Endothelial cell of umbilical vein (primary cell): ENCODE results near the gene SNRPA.

Experiments used
- CTCF ChIP-seq, 2 donors: IDR thresholded peaks; 1 replicate in 1 of 2; 2 replicates in 1 of 2; pipeline ENCODE4 v1.5.1; 2011; ENCODE audit warnings: low read length in 2 of 2, mild to moderate bottlenecking in 2 of 2, moderate library complexity in 2 of 2, control low read depth in 1 of 2, inconsistent platforms in 1 of 2, low read depth in 1 of 2; ENCODE audit not compliant: insufficient read depth in 1 of 2; ENCODE audit errors: extremely low read depth in 1 of 2
- JUN ChIP-seq: IDR thresholded peaks from 2 replicates; pipeline ENCODE4 v1.6.1; 2011; ENCODE audit warnings: borderline replicate concordance, low read depth; ENCODE audit not compliant: insufficient read length, insufficient read depth
- POLR2A ChIP-seq: IDR thresholded peaks from 2 replicates; pipeline ENCODE4 v1.6.1; 2012; ENCODE audit warnings: low read depth, mild to moderate bottlenecking, control low read depth, low read length
- POLR2AphosphoS5 ChIP-seq: IDR thresholded peaks from 2 replicates; pipeline ENCODE4 v1.6.1; 2012; ENCODE audit warnings: low read depth, mild to moderate bottlenecking, control low read depth, low read length, moderate library complexity; ENCODE audit not compliant: insufficient read depth

- TF ChIP-seq CTCF (IDR thresholded peaks at IDR 0.05; ENCODE audit: extremely low read depth in 1 of 2, insufficient read depth in 1 of 2, low read depth in 1 of 2, low read length in 2 of 2) (no peak), JUN (no peak), POLR2AphosphoS5 (no peak), POLR2A (no peak)
These were observed 41.2 kb upstream of the SNRPA start for GRCh38 chr19:40709817-40710216.
